NCI-H2081 treated with DMSO at 0.1 percent for 48 hours (cell line): ENCODE measurements around the gene CCDC3.
"Not testable (repeated sequence)": the region's sequence is repeated elsewhere in the genome, so short reads cannot be mapped to it uniquely, and the experiment has no call there.

Source experiments
- DNase-seq: peaks from one replicate; lab custom pipeline; 2025; lab: John Stamatoyannopoulos, UW

Gene CCDC3

DNA sequence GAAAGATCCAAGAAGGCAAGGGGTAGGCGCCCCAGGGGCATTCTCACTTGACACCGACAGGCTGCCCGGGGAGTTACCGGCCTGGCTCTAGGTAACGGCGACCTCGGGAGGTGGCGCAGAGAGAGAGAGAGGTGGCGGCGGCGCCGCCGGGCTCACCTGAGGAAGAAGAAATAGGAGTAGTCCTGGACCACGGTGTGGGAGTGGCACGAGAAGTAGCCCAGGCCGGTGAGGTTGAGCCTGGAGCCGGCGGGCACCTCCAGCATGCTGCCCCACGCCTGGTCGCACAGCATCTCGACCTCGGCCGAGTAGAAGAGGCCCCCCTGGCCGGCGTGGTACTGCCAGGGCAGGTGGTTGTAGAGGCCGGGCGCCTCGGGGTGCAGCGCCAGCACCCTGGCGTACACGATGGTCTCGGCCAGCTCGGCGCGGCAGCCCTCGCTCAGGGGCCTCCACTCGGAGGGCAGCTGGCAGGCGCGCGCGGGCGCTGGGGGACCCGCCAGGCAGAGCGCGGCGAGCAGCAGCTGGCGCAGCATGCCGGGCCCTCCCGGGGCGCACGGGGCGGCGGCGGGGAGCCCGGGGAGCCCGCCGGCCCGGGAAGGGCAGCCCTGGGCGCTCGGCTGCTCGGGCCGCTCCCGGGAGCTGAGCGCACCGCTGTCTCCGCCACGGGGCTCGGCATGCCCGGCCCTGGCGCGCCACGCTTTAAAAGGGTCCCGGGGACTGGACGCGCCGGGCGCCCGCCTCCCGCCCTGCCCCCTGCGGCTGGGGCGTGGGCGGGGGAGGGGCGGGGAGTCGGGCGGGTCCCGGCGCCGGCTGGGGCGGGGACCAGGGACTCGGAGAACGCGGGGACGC is at the start of gene CCDC3:
TSS of gene CCDC3 (minus strand) at position 673 of the 846 bp plus-strand sequence. CDS start at position 530, 143 bp downstream.
- DNase-seq, result no peak

DNA sequence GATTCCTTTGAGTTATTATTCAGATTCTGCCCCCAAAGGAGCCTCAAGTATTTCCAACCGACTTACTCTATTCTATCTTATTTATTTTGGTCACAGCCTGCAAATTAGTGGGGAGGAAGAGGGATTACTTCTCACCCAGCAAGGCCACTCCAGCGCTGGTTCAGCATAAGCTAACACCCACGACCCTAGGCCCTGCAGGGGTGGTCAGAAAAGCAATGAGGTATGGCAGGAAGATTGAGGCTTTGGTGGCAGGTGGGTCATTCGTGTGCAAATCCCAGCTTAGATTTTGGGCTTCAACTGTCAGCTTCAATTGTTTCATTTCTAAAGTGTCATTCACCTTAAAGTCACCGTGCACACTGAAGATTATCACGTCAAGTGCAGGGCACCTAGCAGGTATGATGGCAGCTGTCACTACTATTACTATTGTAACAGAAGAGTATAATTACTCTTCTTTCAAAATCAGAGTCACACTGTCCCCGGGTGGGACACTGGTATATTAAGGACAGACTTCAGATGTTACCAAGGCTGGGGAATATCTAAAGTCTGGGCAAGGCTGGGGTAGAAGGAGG is 49.7 kb upstream of the CCDC3 start:
- DNase-seq, result no peak

GRCh38 chr10:13049774-13050420 is 48.4 kb upstream of the CCDC3 start:
- no peak for DNase-seq

DNA sequence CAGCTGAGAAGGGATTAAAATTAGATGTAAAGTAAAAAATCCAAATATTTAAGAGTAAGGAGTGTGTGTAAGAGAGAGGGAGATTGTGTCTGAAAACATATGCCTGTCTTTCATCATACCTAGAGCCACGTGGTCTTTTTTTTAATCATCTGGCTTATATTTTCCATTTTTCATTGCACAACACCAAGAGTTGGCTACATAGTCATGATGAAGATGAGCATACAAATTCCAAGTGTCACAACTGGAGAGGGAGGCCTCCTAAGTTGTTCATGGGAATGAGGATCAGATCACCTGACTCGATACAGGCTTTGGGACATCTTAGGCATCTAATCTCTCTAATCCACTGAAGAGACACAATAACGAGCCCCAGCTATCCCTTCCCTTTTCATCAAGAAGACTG is 47.2 kb upstream of the CCDC3 start:
- no peak for DNase-seq

GRCh38 chr10:13047529-13048206 is 46.2 kb upstream of the CCDC3 start:
- DNase-seq, result no peak

GRCh38 chr10:13046851-13047528 is 45.5 kb upstream of the CCDC3 start:
- DNase-seq, result no peak

- DNase-seq, result no peak
Observed at GRCh38 chr10:13043520-13043919, 42.0 kb upstream of the CCDC3 start.

DNA sequence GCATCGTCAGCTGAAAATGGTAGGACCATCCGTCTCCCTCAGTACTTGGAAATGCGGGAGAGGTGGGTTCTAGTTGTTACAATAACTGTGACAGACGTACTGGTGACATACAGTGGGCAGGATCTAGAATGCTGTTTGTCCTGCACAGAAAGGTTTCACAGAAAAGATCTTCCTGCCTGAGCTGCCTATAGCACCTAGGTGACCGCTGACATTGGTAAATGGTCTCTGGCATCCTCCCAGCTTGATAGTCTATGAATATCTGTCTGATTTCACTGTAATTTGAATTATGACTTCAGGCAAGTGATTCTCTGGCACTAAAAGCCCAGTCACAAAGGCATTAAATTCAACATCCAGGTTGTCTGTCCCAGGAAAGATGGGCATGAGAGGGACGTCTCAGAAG is 38.2 kb upstream of the CCDC3 start:
- DNase-seq, result no peak

DNA sequence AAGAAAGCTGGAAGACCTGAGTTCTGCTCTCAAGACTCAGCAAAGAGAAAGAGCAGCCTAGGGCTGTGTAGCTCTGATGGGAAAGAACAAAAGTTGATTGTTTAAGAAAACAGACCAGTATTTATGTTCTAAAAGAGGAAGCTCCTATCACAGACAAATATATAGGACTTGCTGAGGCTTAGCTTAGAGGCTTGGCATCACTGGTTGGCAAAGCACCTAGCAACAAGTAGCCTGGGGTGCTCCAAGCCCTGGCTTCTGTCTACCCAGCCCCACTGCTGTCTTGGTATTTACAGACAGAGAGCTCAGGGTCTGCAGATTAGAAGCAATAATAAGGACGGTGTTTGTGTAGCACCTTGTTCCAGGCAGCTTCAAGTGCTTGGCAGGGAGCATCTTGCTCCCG is 36.9 kb upstream of the CCDC3 start:
- no peak for DNase-seq

DNA sequence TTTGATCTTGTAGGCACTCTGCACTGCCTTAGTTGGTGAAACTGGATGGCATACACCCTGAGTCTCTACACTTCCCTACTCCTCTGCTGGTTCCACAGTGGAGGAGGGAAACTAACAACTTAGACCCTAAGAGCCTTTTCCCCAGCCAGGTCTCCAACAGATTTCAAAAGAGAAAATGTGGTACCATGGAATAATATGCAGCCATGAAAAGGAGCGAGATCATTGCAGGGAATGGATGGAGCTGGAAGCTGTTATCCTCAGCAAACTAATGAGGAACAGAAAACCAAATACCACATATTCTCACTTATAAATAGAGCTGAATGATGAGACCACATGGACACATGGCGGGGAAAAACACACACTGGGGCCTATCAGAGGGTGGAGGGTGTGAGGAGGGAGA is 36.3 kb upstream of the CCDC3 start:
- DNase-seq, result no peak

DNA sequence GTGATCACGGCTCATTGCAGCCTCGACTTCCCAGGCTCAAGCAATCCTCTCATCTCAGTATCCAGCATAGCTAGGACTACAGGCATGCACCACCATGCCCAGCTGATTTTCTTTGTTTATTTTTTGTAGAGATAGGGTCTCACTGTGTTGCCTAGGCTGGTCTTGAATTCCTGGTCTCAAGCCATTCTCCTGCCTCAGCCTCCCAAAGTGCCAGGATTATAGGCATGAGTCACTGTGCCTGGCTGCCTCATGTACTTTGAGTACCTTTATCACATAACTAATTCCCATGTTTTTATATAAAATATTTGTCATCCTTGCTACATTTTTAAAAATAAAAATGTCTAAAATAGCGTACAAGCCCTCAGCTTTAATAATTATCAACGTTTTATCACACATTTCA is 35.3 kb upstream of the CCDC3 start:
- DNase-seq, result no peak

DNA sequence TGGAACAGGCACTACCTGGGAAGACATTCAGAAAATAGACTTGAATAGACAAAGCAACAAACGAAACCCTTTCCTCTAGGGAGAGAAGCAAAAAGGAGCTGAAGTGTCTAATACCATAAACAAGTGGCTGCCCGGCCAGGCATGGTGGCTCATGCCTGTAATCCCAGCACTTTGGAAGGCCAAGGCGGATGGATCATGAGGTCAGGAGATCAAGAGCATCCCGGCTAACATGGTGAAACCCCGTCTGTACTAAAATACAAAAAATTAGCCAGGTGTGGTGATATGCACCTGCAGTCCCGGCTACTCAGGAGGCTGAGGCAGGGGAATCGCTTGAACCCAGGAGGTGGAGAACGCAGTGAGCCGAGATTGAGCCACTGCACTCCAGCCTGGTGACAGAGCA is 34.2 kb upstream of the CCDC3 start:
- not testable (repeated sequence) for DNase-seq

- no peak for DNase-seq
Observed at GRCh38 chr10:13026873-13027272, 25.4 kb upstream of the CCDC3 start.

- DNase-seq, result no peak
Observed at GRCh38 chr10:13023754-13024153, 22.2 kb upstream of the CCDC3 start.

DNA sequence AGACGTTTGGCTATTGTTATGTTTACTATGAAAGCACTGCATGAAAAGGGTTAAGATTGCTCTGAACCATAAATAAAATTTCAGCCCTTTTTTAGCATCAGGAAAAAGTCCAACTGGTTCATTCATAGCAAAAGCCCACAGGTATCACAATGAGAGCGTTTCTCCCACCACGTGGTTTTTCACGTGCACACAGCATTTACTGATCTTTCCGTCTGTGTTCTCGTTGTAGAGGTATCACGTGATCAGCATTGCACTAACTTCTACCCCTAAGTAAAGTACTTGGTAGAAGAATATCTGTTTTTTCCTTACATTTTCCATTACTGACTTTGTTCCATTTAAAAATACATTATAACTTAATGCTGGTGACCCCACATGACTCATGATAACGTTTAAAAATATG is 17.8 kb upstream of the CCDC3 start:
- DNase-seq, result no peak

GRCh38 chr10:13018171-13018570 is 16.7 kb upstream of the CCDC3 start:
- DNase-seq, result no peak

GRCh38 chr10:13016886-13017285 is 15.4 kb upstream of the CCDC3 start:
- DNase-seq, result no peak

GRCh38 chr10:13016426-13016825 is 14.9 kb upstream of the CCDC3 start:
- DNase-seq, result no peak

- no peak for DNase-seq
Observed at GRCh38 chr10:13006037-13006436, 4.5 kb upstream of the CCDC3 start.

DNA sequence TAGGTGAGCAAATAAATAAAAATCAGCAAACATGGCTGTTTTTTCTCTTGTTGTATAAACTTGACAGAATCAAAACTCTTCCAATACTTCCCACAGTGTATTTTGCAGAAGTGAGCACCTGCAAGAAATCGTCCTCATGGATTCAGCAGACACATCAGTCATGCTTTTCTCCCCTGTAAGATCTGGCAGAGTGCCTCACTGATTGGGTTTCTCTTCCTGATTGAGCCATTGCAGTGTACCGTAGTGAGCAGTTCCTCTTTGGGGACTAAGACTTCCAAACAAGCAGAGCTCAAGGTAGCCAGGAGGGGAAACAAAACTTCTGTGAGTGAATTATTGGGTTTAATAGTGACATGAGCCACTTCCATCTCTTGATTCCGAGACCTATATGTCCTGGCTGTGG is 2.2 kb upstream of the CCDC3 start:
- DNase-seq, result no peak

DNA sequence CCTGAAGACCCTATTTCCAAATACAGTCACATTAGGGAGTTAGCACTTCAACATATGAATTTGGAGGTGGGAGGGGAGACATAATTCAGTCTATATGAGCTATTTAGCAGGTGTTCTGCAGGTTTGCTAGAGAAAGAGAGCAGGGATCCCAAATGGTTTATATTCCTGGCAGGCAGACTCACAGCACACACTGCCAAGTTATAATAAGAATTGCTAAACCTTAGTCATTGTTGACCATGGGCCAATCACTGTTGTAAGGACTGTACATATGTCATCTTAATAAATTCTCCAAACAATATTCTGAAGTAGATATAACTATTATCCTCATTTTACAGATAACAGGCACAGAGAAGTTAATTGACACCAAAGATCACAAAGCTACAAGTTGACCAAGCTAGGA is 1.5 kb upstream of the CCDC3 start:
- no peak for DNase-seq

GRCh38 chr10:13001887-13002212 is 337 bp upstream of the CCDC3 start:
- DNase-seq, result no peak
